HCT116 (cell line): ENCODE results near the gene VWF. TPM values are rescaled to one million over a fixed set of nuclear protein-coding genes. Genes with fewer than 3 reads are reported as not detected.

ENCODE experiments used
- ATAC-seq: fragments of 200-7000 bp; cut with Tn5 transposase; 2 replicates; pipeline ENCODE4 v1.9.1; 2020; ENCODE audit warnings: mild to moderate bottlenecking, moderate library complexity
- BruUV-seq: library from RNA; stranded (reverse); fragments of 400-500 nt; replicated peaks from 2 replicates; lab custom pipeline; 2021; lab: Mats Ljungman, UMichigan
- CTCF ChIA-PET: fragments of 300-600 bp; sonication (Branson Sonifier 250); formaldehyde crosslinking; loops from one replicate; lab custom pipeline; 2021; ENCODE audit warnings: antibody characterized with exemption; lab: Charles Lee
- POLR2A ChIA-PET: fragments of 300-600, 350-600 bp; sonication (Branson Sonifier 250); formaldehyde crosslinking; loops from one replicate; lab custom pipeline; 2021; ENCODE audit warnings: antibody characterized with exemption; lab: Charles Lee
- RAD21 ChIA-PET, 2 experiments: fragments of 300-600 bp; sonication (Branson Sonifier 250); formaldehyde crosslinking; loops; one replicate each; lab custom pipeline; 2023; ENCODE audit warnings: low total read pairs in 2 of 2; ENCODE audit not compliant: uncharacterized antibody in 2 of 2, unreplicated experiment in 2 of 2, low non-redundant PET in 1 of 2; lab: Charles Lee
- DNase-seq: peaks from one replicate; pipeline ENCODE4 v3.0.0-alpha.2; 2010; ENCODE audit warnings: low read depth, low spot score
- H2AFZ ChIP-seq: fragments of 200-600 bp; shearing (Covaris generic), sonication (generic); 2 replicates; pipeline ENCODE4 v1.6.1; 2017; ENCODE audit warnings: low read depth, mixed run types, mixed read lengths, antibody characterized with exemption, low read length; ENCODE audit not compliant: poor library complexity, severe bottlenecking
- H3K27ac ChIP-seq: 2 replicates; pipeline ENCODE4 v1.5.1; 2012; ENCODE audit warnings: low read depth, low read length
- H3K27me3 ChIP-seq: fragments of 200-600 bp; sonication (generic); 2 replicates; pipeline ENCODE4 v1.6.1; 2016; ENCODE audit warnings: mixed run types, low read length, mixed read lengths; ENCODE audit not compliant: insufficient read depth
- H3K36me3 ChIP-seq, 2 experiments: fragments of 200-500 bp in 1 of 2; fragments of 200-600 bp in 1 of 2; sonication (Bioruptor generic) in 1 of 2; sonication (generic) in 1 of 2; 2 replicates each; pipeline versions ENCODE4 v1.5.1 to v1.6.1; 2014 to 2016; ENCODE audit warnings: low read length in 2 of 2, inconsistent platforms in 1 of 2, mixed read lengths in 1 of 2, mixed run types in 1 of 2; ENCODE audit not compliant: insufficient read depth in 2 of 2, control insufficient read depth in 1 of 2
- H3K4me1 ChIP-seq, 2 experiments: fragments of 200-600 bp in 1 of 2; sonication (generic) in 1 of 2; 2 replicates each; pipeline versions ENCODE4 v1.5.1 to v1.6.1; 2012 to 2017; ENCODE audit warnings: low read length in 2 of 2, inconsistent platforms in 1 of 2, mild to moderate bottlenecking in 1 of 2, mixed read lengths in 1 of 2, mixed run types in 1 of 2, moderate library complexity in 1 of 2; ENCODE audit not compliant: insufficient read depth in 2 of 2, control insufficient read depth in 1 of 2
- H3K4me2 ChIP-seq: fragments of 200-600 bp; sonication (generic); 2 replicates; pipeline ENCODE4 v1.6.1; 2017; ENCODE audit warnings: mixed run types, low read length, mixed read lengths
- H3K4me3 ChIP-seq, 2 experiments: fragments of 200-600 bp in 1 of 2; sonication (generic) in 1 of 2; replicated peaks in 1 of 2; 2 replicates each; pipeline ENCODE4 v1.5.1; 2011 to 2016; ENCODE audit warnings: low read length in 2 of 2, control low read depth in 1 of 2, low read depth in 1 of 2, mild to moderate bottlenecking in 1 of 2, mixed read lengths in 1 of 2, mixed run types in 1 of 2
- H3K79me2 ChIP-seq: fragments of 200-600 bp; sonication (generic); 2 replicates; pipeline ENCODE4 v1.6.1; 2017; ENCODE audit warnings: mild to moderate bottlenecking, mixed run types, low read length, moderate library complexity, mixed read lengths; ENCODE audit not compliant: insufficient read depth
- H3K9ac ChIP-seq: fragments of 200-600 bp; sonication (generic); 2 replicates; pipeline ENCODE4 v1.6.1; 2016; ENCODE audit warnings: low read length, mixed read lengths
- H3K9me2 ChIP-seq: fragments of 200-600 bp; sonication (generic), shearing (Covaris generic); 2 replicates; pipeline ENCODE4 v1.6.1; 2017; ENCODE audit warnings: mixed run types, mild to moderate bottlenecking, moderate library complexity; ENCODE audit not compliant: insufficient read depth
- H3K9me3 ChIP-seq, 2 experiments: fragments of 200-500 bp in 1 of 2; fragments of 200-600 bp in 1 of 2; sonication (Bioruptor generic) in 1 of 2; sonication (generic) in 1 of 2; 2 replicates each; pipeline ENCODE4 v1.6.1; 2014 to 2017; ENCODE audit warnings: low read length in 2 of 2, mixed read lengths in 2 of 2, inconsistent platforms in 1 of 2, low read depth in 1 of 2, mild to moderate bottlenecking in 1 of 2, mixed run types in 1 of 2, moderate library complexity in 1 of 2; ENCODE audit not compliant: control insufficient read depth in 1 of 2, insufficient read depth in 1 of 2
- H4K20me1 ChIP-seq: fragments of 200-600 bp; sonication (generic), shearing (Covaris generic); 2 replicates; pipeline ENCODE4 v1.6.1; 2017; ENCODE audit warnings: mixed run types, mild to moderate bottlenecking, moderate library complexity; ENCODE audit not compliant: insufficient read depth
- CBX3 ChIP-seq: IDR thresholded peaks from 2 replicates; pipeline ENCODE4 v1.6.1; 2012; ENCODE audit warnings: low read depth
- ELF1 ChIP-seq: IDR thresholded peaks from 2 replicates; pipeline ENCODE4 v1.6.1; 2012; ENCODE audit warnings: low read depth, borderline replicate concordance
- EZH2 ChIP-seq: fragments of 200-600 bp; sonication (generic); IDR thresholded peaks from 2 replicates; pipeline ENCODE4 v1.6.1; 2017; ENCODE audit warnings: antibody characterized with exemption, mixed run types
- EZH2phosphoT487 ChIP-seq: fragments of 200-600 bp; IDR thresholded peaks from 2 replicates; pipeline ENCODE4 v1.6.1; 2018; ENCODE audit warnings: antibody characterized with exemption, borderline replicate concordance
- FOSL1 ChIP-seq: IDR thresholded peaks from 2 replicates; pipeline ENCODE4 v1.6.1; 2012; ENCODE audit warnings: low read depth
- JUND ChIP-seq: IDR thresholded peaks from 2 replicates; pipeline ENCODE4 v1.6.1; 2012
- POLR2AphosphoS5 ChIP-seq: IDR thresholded peaks from 2 replicates; pipeline ENCODE4 v1.6.1; 2011; ENCODE audit warnings: mild to moderate bottlenecking, low read depth, low read length, moderate library complexity
- SIN3A ChIP-seq: IDR thresholded peaks from 2 replicates; pipeline ENCODE4 v1.6.1; 2012; ENCODE audit warnings: low read depth
- SP1 ChIP-seq: IDR thresholded peaks from 2 replicates; pipeline ENCODE4 v1.6.1; 2012; ENCODE audit warnings: low read depth
- SRF ChIP-seq: IDR thresholded peaks from 2 replicates; pipeline ENCODE4 v1.6.1; 2012; ENCODE audit warnings: low read depth
- TCF7L2 ChIP-seq: IDR thresholded peaks from 2 replicates; pipeline ENCODE4 v1.7.0; 2011; ENCODE audit warnings: borderline replicate concordance, inconsistent platforms; ENCODE audit not compliant: insufficient read depth, insufficient read length; ENCODE audit errors: extremely low read depth
- YY1 ChIP-seq: IDR thresholded peaks from 2 replicates; pipeline ENCODE4 v1.6.1; 2011; ENCODE audit warnings: low read length, low read depth, moderate library complexity, mild to moderate bottlenecking; ENCODE audit not compliant: insufficient replicate concordance; ENCODE audit errors: extremely low read depth
- ZNF274 ChIP-seq: fragments of 200-500 bp; sonication (Bioruptor generic); IDR thresholded peaks from 2 replicates; pipeline ENCODE4 v1.6.1; 2014; ENCODE audit warnings: mild to moderate bottlenecking, low read depth, low read length, inconsistent platforms
- intact Hi-C: fragments of 100-400 bp; cut with micrococcal nuclease; formaldehyde crosslinking; loops from 2 replicates; pipeline ENCODE4 v1.10.0; 2022
- total RNA-seq: library from RNA; stranded (reverse); gene quantifications from one replicate; pipeline ENCODE4 v1.2.1, GENCODE V29; 2021; ENCODE audit not compliant: unreplicated experiment
- TF ChIP-seq, protein P1 (sequence below): IDR thresholded peaks from 2 replicates; pipeline ENCODE4 v1.6.1; 2012
- TF ChIP-seq, protein P2 (sequence below): IDR thresholded peaks from 2 replicates; pipeline ENCODE4 v1.6.1; 2012
- TF ChIP-seq, protein P3 (sequence below): IDR thresholded peaks from 2 replicates; pipeline ENCODE4 v1.6.1; 2012; ENCODE audit warnings: low read depth
- TF ChIP-seq, protein P4 (sequence below): IDR thresholded peaks from 2 replicates; pipeline ENCODE4 v1.6.1; 2011; ENCODE audit warnings: mild to moderate bottlenecking, low read length, moderate library complexity; ENCODE audit not compliant: insufficient replicate concordance; ENCODE audit errors: extremely low read depth

The VWF gene
- total RNA-seq, 1 experiment from 2014 or later, result 0.57 TPM

DNA sequence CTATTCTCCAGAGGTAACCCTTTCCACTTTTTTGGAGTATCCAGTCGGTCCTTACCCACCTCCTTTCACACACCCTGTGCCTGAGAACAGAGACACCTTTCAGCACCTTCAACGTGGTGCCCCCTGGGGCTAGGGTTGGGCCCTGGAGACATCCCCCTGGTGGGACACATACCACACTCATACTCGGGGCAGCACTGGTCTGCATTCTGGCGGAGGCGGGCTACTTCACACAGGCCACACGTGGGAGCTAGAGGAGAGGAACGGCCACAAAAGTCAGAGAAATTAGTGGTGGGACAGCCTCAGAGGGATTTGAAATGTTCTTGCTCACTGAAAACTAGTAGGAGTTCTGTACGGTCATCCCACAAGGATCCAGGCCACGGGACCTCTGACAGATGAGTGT, 139.6 kb downstream of the VWF start:
- Histone ChIP-seq H3K27me3 (no peaks in the 10 kb centered on the region), H3K36me3 (no peaks in the 10 kb centered on the region), H3K79me2 (no peaks in the 10 kb centered on the region), H3K9ac (no peak overlapping the region), H3K27ac (no peak overlapping the region), H3K4me1 (peaks cover 2 to 5% of the 10 kb centered on the region in 2 experiments; a peak in 2 of 4 replicates), H3K4me2 (no peak overlapping the region), H3K9me3 (no peaks in the 10 kb centered on the region), H2AFZ (no peak overlapping the region), H4K20me1 (no peaks in the 10 kb centered on the region), H3K9me2 (no peaks in the 10 kb centered on the region), H3K4me3 (no peak overlapping the region)
- BruUV-seq, result no TSS peak
- intact Hi-C loops, result no loop called here
- ChIA-PET RAD21 (no interaction called here), POLR2A (no interaction called here), CTCF (no interaction called here)
- ATAC-seq, result no peak
- no peak for DNase-seq
- TF ChIP-seq TCF7L2 (no peak), EZH2phosphoT487 (no peak), ZNF274 (no peak), CBX3 (no peak), YY1 (no peak), SIN3A (no peak), JUND (no peak), ELF1 (no peak), POLR2AphosphoS5 (no peak), SP1 (no peak), SRF (no peak), FOSL1 (no peak), EZH2 (no peak)
- TF ChIP-seq, protein P1, sequence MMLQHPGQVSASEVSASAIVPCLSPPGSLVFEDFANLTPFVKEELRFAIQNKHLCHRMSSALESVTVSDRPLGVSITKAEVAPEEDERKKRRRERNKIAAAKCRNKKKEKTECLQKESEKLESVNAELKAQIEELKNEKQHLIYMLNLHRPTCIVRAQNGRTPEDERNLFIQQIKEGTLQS, result no peak
- TF ChIP-seq, protein P2, sequence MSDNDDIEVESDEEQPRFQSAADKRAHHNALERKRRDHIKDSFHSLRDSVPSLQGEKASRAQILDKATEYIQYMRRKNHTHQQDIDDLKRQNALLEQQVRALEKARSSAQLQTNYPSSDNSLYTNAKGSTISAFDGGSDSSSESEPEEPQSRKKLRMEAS, result no peak
- TF ChIP-seq, protein P3, sequence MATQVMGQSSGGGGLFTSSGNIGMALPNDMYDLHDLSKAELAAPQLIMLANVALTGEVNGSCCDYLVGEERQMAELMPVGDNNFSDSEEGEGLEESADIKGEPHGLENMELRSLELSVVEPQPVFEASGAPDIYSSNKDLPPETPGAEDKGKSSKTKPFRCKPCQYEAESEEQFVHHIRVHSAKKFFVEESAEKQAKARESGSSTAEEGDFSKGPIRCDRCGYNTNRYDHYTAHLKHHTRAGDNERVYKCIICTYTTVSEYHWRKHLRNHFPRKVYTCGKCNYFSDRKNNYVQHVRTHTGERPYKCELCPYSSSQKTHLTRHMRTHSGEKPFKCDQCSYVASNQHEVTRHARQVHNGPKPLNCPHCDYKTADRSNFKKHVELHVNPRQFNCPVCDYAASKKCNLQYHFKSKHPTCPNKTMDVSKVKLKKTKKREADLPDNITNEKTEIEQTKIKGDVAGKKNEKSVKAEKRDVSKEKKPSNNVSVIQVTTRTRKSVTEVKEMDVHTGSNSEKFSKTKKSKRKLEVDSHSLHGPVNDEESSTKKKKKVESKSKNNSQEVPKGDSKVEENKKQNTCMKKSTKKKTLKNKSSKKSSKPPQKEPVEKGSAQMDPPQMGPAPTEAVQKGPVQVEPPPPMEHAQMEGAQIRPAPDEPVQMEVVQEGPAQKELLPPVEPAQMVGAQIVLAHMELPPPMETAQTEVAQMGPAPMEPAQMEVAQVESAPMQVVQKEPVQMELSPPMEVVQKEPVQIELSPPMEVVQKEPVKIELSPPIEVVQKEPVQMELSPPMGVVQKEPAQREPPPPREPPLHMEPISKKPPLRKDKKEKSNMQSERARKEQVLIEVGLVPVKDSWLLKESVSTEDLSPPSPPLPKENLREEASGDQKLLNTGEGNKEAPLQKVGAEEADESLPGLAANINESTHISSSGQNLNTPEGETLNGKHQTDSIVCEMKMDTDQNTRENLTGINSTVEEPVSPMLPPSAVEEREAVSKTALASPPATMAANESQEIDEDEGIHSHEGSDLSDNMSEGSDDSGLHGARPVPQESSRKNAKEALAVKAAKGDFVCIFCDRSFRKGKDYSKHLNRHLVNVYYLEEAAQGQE, result no peak
- TF ChIP-seq, protein P4, sequence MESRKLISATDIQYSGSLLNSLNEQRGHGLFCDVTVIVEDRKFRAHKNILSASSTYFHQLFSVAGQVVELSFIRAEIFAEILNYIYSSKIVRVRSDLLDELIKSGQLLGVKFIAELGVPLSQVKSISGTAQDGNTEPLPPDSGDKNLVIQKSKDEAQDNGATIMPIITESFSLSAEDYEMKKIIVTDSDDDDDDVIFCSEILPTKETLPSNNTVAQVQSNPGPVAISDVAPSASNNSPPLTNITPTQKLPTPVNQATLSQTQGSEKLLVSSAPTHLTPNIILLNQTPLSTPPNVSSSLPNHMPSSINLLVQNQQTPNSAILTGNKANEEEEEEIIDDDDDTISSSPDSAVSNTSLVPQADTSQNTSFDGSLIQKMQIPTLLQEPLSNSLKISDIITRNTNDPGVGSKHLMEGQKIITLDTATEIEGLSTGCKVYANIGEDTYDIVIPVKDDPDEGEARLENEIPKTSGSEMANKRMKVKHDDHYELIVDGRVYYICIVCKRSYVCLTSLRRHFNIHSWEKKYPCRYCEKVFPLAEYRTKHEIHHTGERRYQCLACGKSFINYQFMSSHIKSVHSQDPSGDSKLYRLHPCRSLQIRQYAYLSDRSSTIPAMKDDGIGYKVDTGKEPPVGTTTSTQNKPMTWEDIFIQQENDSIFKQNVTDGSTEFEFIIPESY, result no peak
